ENCODE data around the gene RNPEP. TPM values are rescaled to one million over a fixed set of nuclear protein-coding genes. Genes with fewer than 3 reads are reported as not detected.

RNPEP gene
- total and polyA plus RNA-seq, 8 donors = 23.3 to 900 (median 50.5) TPM

GRCh38 chr1:201988601-201989000 lies 6.2 kb downstream of the RNPEP start:
- H3K4me1 ChIP-seq = peaks cover 8 to 31% (median 15%) of the 10 kb centered on the region in 4 donors
- no peak for TF ChIP-seq EP300 (IDR thresholded peaks at IDR 0.05)
- no peaks in the 10 kb centered on the region for H3K27me3 ChIP-seq
- H3K27ac ChIP-seq = no peak overlapping the region
- no peak for DNase-seq
- H3K4me3 ChIP-seq = no peak overlapping the region
- no peaks in the 10 kb centered on the region for H3K9me3 ChIP-seq
- peaks cover 37 to 57% (median 52%) of the 10 kb centered on the region in 4 donors for H3K36me3 ChIP-seq
- 76 to 93% (median 88%) methylated on average over 6 to 7 of the region's 7 CpGs for WGBS, 5 donors
- intact Hi-C loops (cut with DNase I; ENCODE audit: low total_unique reads) = no loop called here

GRCh38 chr1:201989354-201990128 lies 7.1 kb downstream of the RNPEP start:
- Histone ChIP-seq H3K4me3 (no peak overlapping the region), H3K4me1 (peaks cover 0 to 22% (median 6%) of the 10 kb centered on the region in 4 donors), H3K27ac (no peak overlapping the region), H3K9me3 (no peaks in the 10 kb centered on the region), H3K27me3 (no peaks in the 10 kb centered on the region), H3K36me3 (peaks cover 44 to 67% (median 62%) of the 10 kb centered on the region in 4 donors)
- TF ChIP-seq EP300 (IDR thresholded peaks at IDR 0.05) = no peak
- TF ChIP-seq POLR2AphosphoS5 (IDR thresholded peaks at IDR 0.05) = no peak
- TF ChIP-seq POLR2A (IDR thresholded peaks at IDR 0.05) = no peak
- TF ChIP-seq CTCF (IDR thresholded peaks at IDR 0.05) = no peak
- intact Hi-C loops (cut with DNase I; ENCODE audit: low total_unique reads) = no loop called here
- WGBS, 5 donors = 95 to 99% (median 96%) methylated on average over 10 of the region's 10 CpGs
- DNase-seq = no peak

- WGBS, 5 donors = 42 to 59% (median 48%) methylated on average over 6 of the region's 6 CpGs
- H3K4me1 ChIP-seq = peaks cover 0 to 16% (median 5%) of the 10 kb centered on the region in 4 donors
- intact Hi-C loops (cut with DNase I; ENCODE audit: low total_unique reads) = no loop called here
- no peak for TF ChIP-seq POLR2AphosphoS5 (IDR thresholded peaks at IDR 0.05)
- no peak for TF ChIP-seq EP300 (IDR thresholded peaks at IDR 0.05)
- TF ChIP-seq CTCF (IDR thresholded peaks at IDR 0.05) = no peak
- TF ChIP-seq POLR2A (IDR thresholded peaks at IDR 0.05) = no peak
- H3K27me3 ChIP-seq = no peaks in the 10 kb centered on the region
- H3K4me3 ChIP-seq = no peak overlapping the region
- no peaks in the 10 kb centered on the region for H3K9me3 ChIP-seq
- peaks cover 44 to 75% (median 71%) of the 10 kb centered on the region in 4 donors for H3K36me3 ChIP-seq
- DNase-seq = peak in 1 of 2 donors; percentile 51
- H3K27ac ChIP-seq = no peak overlapping the region
Measured at GRCh38 chr1:201990427-201990826, 8.0 kb downstream of the RNPEP start.

- intact Hi-C loops (cut with DNase I; ENCODE audit: low total_unique reads) = loop anchor here (5.0 kb wide), 1 partner anchor 123 kb away; the partner anchor contains the start of gene GPR37L1
- no peak for TF ChIP-seq POLR2A (IDR thresholded peaks at IDR 0.05)
- peak in 1 of 3 donors; percentile 44 for TF ChIP-seq POLR2AphosphoS5 (IDR thresholded peaks at IDR 0.05)
- TF ChIP-seq CTCF (IDR thresholded peaks at IDR 0.05) = peak in 5 of 7 experiments; percentile 57 to 80 (median 62)
- no peak for TF ChIP-seq EP300 (IDR thresholded peaks at IDR 0.05)
- H3K27me3 ChIP-seq = no peaks in the 10 kb centered on the region
- H3K4me1 ChIP-seq = no peaks in the 10 kb centered on the region
- peaks cover 71 to 100% (median 99%) of the 10 kb centered on the region in 4 donors for H3K36me3 ChIP-seq
- WGBS, 5 donors = 45 to 57% (median 47%) methylated on average over 16 of the region's 16 CpGs
- H3K4me3 ChIP-seq = no peak overlapping the region
- no peaks in the 10 kb centered on the region for H3K9me3 ChIP-seq
- DNase-seq = peak; percentile 55 to 87
- no peak overlapping the region for H3K27ac ChIP-seq
Measured at GRCh38 chr1:201999625-202000238, 17.3 kb downstream of the RNPEP start.
